Heart left ventricle (tissue), 13 donors: ENCODE data around the gene HPN.

ENCODE experiments used
- CTCF ChIP-seq, 12 donors: fragments of 200-600 bp; sonication (generic) in 4 of 12; IDR thresholded peaks; one replicate each; pipeline versions ENCODE4 v1.5.0 to v1.8.0; 2018 to 2022; ENCODE audit warnings: antibody characterized with exemption in 12 of 12, mild to moderate bottlenecking in 5 of 12
- POLR2A ChIP-seq, 2 donors: fragments of 450-650 bp; IDR thresholded peaks; one replicate each; pipeline ENCODE4 v1.6.1; 2017; ENCODE audit warnings: antibody characterized with exemption in 2 of 2, mild to moderate bottlenecking in 2 of 2, moderate library complexity in 2 of 2
- donor health status: ischemic (EF 13 %, LVEDD 7.1; RV severe dilation, severe dysfunction).
- donor health status: DM: no; HTN: yes; CAD: no.
- donor health status: DM: no; HTN: no; CAD: no.
- donor health status: ischemic (EF 25% LVEDD 6.9; RV normal size, moderate dysfunction).
- donor health status: ischemic (EF 25% LVEDD 5.7; RV mildly dilated, moderate dysfunction).
- donor health status: ischemic (EF 35%, LVEDD 5.7; RV mildly dilated, moderate dysfunction).
- donor health status: nonischemic (EF 11% LVEDD 7.7; RV severe dilation, severe dysfunction).
- donor health status: DM: yes; HTN: yes; CAD: no.
- donor health status: PGD.
- donor health status: ischemic (EF 29% LVEDD 5.4; RV normal size, mild dysfunction).
- donor health status: nonischemic (EF 23%, LVEDD 6.1; RV moderate dilation, normal function).

- TF ChIP-seq CTCF (IDR thresholded peaks at IDR 0.05) (no peak), POLR2A (IDR thresholded peaks at IDR 0.05) (no peak)
These were observed 39.2 kb downstream of the HPN start for GRCh38 chr19:35080613-35081170.
